ENCODE data around the gene NTMT2. TPM values are rescaled to one million over a fixed set of nuclear protein-coding genes. Genes with fewer than 3 reads are reported as not detected.

The NTMT2 gene
- total RNA-seq, 2 donors from 2014 or later, result not detected

- Mint-ChIP-seq H3K27ac (no peak overlapping the region), H3K36me3 (ENCODE audit: low read depth) (no peaks in the 10 kb centered on the region), H3K27me3 (peaks cover 8% of the 10 kb centered on the region), H3K4me3 (no peak overlapping the region), H3K4me1 (no peaks in the 10 kb centered on the region)
- H3K9me3 ChIP-seq (ENCODE audit: control insufficient read depth, low read length, poor library complexity, severe bottlenecking), result no peaks in the 10 kb centered on the region
- no peak for ATAC-seq
- DNase-seq, result no peak
Observed at GRCh38 chr1:170140371-170140770, 5.4 kb upstream of the NTMT2 start.

- no peak overlapping the region for H3K27ac Mint-ChIP-seq
- no peaks in the 10 kb centered on the region for H3K27me3 Mint-ChIP-seq
- no peak overlapping the region for H3K4me3 Mint-ChIP-seq
- no peaks in the 10 kb centered on the region for H3K9me3 ChIP-seq (ENCODE audit: control insufficient read depth, low read length, poor library complexity, severe bottlenecking)
- no peaks in the 10 kb centered on the region for H3K4me1 Mint-ChIP-seq
- no peak for ATAC-seq
- DNase-seq, result no peak
- no peaks in the 10 kb centered on the region for H3K36me3 Mint-ChIP-seq (ENCODE audit: low read depth)
Observed at GRCh38 chr1:170145061-170145460, 698 bp upstream of the NTMT2 start.

GRCh38 chr1:170146720-170147263 is 1.0 kb downstream of the NTMT2 start:
- ATAC-seq (peak; percentile 32), DNase-seq (no peak)
- Mint-ChIP-seq H3K36me3 (ENCODE audit: low read depth) (no peaks in the 10 kb centered on the region), H3K27ac (no peak overlapping the region), H3K4me1 (no peaks in the 10 kb centered on the region), H3K4me3 (no peak overlapping the region), H3K27me3 (no peaks in the 10 kb centered on the region)
- H3K9me3 ChIP-seq (ENCODE audit: control insufficient read depth, low read length, poor library complexity, severe bottlenecking), result no peaks in the 10 kb centered on the region

GRCh38 chr1:170149241-170149640 is 3.5 kb downstream of the NTMT2 start:
- H3K4me3 Mint-ChIP-seq, result no peak overlapping the region
- H3K4me1 Mint-ChIP-seq, result no peaks in the 10 kb centered on the region
- H3K27me3 Mint-ChIP-seq, result no peaks in the 10 kb centered on the region
- DNase-seq, result no peak
- no peak for ATAC-seq
- H3K36me3 Mint-ChIP-seq (ENCODE audit: low read depth), result no peaks in the 10 kb centered on the region
- no peaks in the 10 kb centered on the region for H3K9me3 ChIP-seq (ENCODE audit: control insufficient read depth, low read length, poor library complexity, severe bottlenecking)
- H3K27ac Mint-ChIP-seq, result no peak overlapping the region

- H3K9me3 ChIP-seq (ENCODE audit: control insufficient read depth, low read length, poor library complexity, severe bottlenecking), result no peaks in the 10 kb centered on the region
- DNase-seq (no peak), ATAC-seq (no peak)
- H3K4me1 Mint-ChIP-seq, result no peaks in the 10 kb centered on the region
- no peak overlapping the region for H3K4me3 Mint-ChIP-seq
- H3K27me3 Mint-ChIP-seq, result no peaks in the 10 kb centered on the region
- H3K27ac Mint-ChIP-seq, result no peak overlapping the region
- no peaks in the 10 kb centered on the region for H3K36me3 Mint-ChIP-seq (ENCODE audit: low read depth)
Observed at GRCh38 chr1:170150016-170150415, 4.3 kb downstream of the NTMT2 start.

GRCh38 chr1:170150921-170151320 is 5.2 kb downstream of the NTMT2 start:
- ATAC-seq (no peak), DNase-seq (no peak)
- peaks cover 4% of the 10 kb centered on the region for H3K9me3 ChIP-seq (ENCODE audit: control insufficient read depth, low read length, poor library complexity, severe bottlenecking)
- H3K27me3 Mint-ChIP-seq, result no peaks in the 10 kb centered on the region
- no peak overlapping the region for H3K4me3 Mint-ChIP-seq
- H3K36me3 Mint-ChIP-seq (ENCODE audit: low read depth), result no peaks in the 10 kb centered on the region
- H3K4me1 Mint-ChIP-seq, result no peaks in the 10 kb centered on the region
- H3K27ac Mint-ChIP-seq, result no peak overlapping the region

GRCh38 chr1:170153417-170153816 is 7.7 kb downstream of the NTMT2 start:
- peaks cover 4% of the 10 kb centered on the region for H3K9me3 ChIP-seq (ENCODE audit: control insufficient read depth, low read length, poor library complexity, severe bottlenecking)
- H3K36me3 Mint-ChIP-seq (ENCODE audit: low read depth), result no peaks in the 10 kb centered on the region
- H3K27me3 Mint-ChIP-seq, result no peaks in the 10 kb centered on the region
- no peak overlapping the region for H3K4me3 Mint-ChIP-seq
- H3K4me1 Mint-ChIP-seq, result no peaks in the 10 kb centered on the region
- H3K27ac Mint-ChIP-seq, result no peak overlapping the region
- DNase-seq (no peak), ATAC-seq (no peak)

- no peak for DNase-seq
- no peaks in the 10 kb centered on the region for H3K4me1 Mint-ChIP-seq
- peaks cover 4% of the 10 kb centered on the region for H3K9me3 ChIP-seq (ENCODE audit: control insufficient read depth, low read length, poor library complexity, severe bottlenecking)
- no peak overlapping the region for H3K4me3 Mint-ChIP-seq
- ATAC-seq, result no peak
- H3K27ac Mint-ChIP-seq, result no peak overlapping the region
- no peaks in the 10 kb centered on the region for H3K36me3 Mint-ChIP-seq (ENCODE audit: low read depth)
- H3K27me3 Mint-ChIP-seq, result no peaks in the 10 kb centered on the region
Observed at GRCh38 chr1:170155055-170155454, 9.3 kb downstream of the NTMT2 start.

- no peaks in the 10 kb centered on the region for H3K27me3 Mint-ChIP-seq
- H3K27ac Mint-ChIP-seq, result no peak overlapping the region
- peaks cover 4% of the 10 kb centered on the region for H3K9me3 ChIP-seq (ENCODE audit: control insufficient read depth, low read length, poor library complexity, severe bottlenecking)
- no peak for ATAC-seq
- H3K4me1 Mint-ChIP-seq, result no peaks in the 10 kb centered on the region
- no peak overlapping the region for H3K4me3 Mint-ChIP-seq
- no peaks in the 10 kb centered on the region for H3K36me3 Mint-ChIP-seq (ENCODE audit: low read depth)
- no peak for DNase-seq
Observed at GRCh38 chr1:170156594-170156993, 10.8 kb downstream of the NTMT2 start.

GRCh38 chr1:170157820-170158219 is 12.1 kb downstream of the NTMT2 start:
- H3K27ac Mint-ChIP-seq, result no peak overlapping the region
- DNase-seq (no peak), ATAC-seq (no peak)
- H3K9me3 ChIP-seq (ENCODE audit: control insufficient read depth, low read length, poor library complexity, severe bottlenecking), result peaks cover 4% of the 10 kb centered on the region
- no peaks in the 10 kb centered on the region for H3K36me3 Mint-ChIP-seq (ENCODE audit: low read depth)
- no peaks in the 10 kb centered on the region for H3K27me3 Mint-ChIP-seq
- H3K4me1 Mint-ChIP-seq, result no peaks in the 10 kb centered on the region
- no peak overlapping the region for H3K4me3 Mint-ChIP-seq

- H3K9me3 ChIP-seq (ENCODE audit: control insufficient read depth, low read length, poor library complexity, severe bottlenecking), result no peaks in the 10 kb centered on the region
- no peak overlapping the region for H3K27ac Mint-ChIP-seq
- H3K4me3 Mint-ChIP-seq, result no peak overlapping the region
- ATAC-seq (no peak), DNase-seq (no peak)
- no peaks in the 10 kb centered on the region for H3K4me1 Mint-ChIP-seq
- no peaks in the 10 kb centered on the region for H3K36me3 Mint-ChIP-seq (ENCODE audit: low read depth)
- no peaks in the 10 kb centered on the region for H3K27me3 Mint-ChIP-seq
Observed at GRCh38 chr1:170162459-170163246, 16.9 kb downstream of the NTMT2 start.

- DNase-seq (no peak), ATAC-seq (no peak)
- H3K9me3 ChIP-seq (ENCODE audit: control insufficient read depth, low read length, poor library complexity, severe bottlenecking), result no peaks in the 10 kb centered on the region
- Mint-ChIP-seq H3K36me3 (ENCODE audit: low read depth) (no peaks in the 10 kb centered on the region), H3K4me3 (no peak overlapping the region), H3K4me1 (no peaks in the 10 kb centered on the region), H3K27ac (no peak overlapping the region), H3K27me3 (no peaks in the 10 kb centered on the region)
Observed at GRCh38 chr1:170164103-170164763, 18.5 kb downstream of the NTMT2 start.

- DNase-seq (no peak), ATAC-seq (no peak)
- no peak overlapping the region for H3K27ac Mint-ChIP-seq
- no peak overlapping the region for H3K4me3 Mint-ChIP-seq
- H3K36me3 Mint-ChIP-seq (ENCODE audit: low read depth), result peaks cover 3% of the 10 kb centered on the region
- no peaks in the 10 kb centered on the region for H3K27me3 Mint-ChIP-seq
- no peaks in the 10 kb centered on the region for H3K9me3 ChIP-seq (ENCODE audit: control insufficient read depth, low read length, poor library complexity, severe bottlenecking)
- no peaks in the 10 kb centered on the region for H3K4me1 Mint-ChIP-seq
Observed at GRCh38 chr1:170166518-170167180, 20.9 kb downstream of the NTMT2 start.
